ENCODE results near the gene FNBP1L.

DNA sequence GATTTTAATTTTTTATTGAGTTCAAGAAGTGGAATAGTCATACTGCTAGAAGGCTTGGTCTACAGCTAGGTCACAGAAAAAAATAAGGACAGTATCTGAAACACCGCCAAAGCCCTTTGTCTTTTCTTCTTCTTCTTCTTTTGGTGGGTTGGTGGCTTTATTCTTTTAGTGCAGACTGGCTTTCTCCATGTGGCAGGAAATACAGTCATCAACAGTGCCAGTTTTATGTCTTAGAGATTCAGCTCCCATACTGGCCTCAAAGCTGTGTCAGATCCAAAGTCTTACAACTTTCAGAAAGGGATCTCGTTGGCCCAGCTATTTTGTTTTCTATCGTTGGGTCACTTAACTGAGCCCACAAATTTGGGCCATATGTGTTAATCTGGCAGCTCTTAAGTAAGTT lies 58.2 kb downstream of the FNBP1L start:
- TF ChIP-seq, protein P1, sequence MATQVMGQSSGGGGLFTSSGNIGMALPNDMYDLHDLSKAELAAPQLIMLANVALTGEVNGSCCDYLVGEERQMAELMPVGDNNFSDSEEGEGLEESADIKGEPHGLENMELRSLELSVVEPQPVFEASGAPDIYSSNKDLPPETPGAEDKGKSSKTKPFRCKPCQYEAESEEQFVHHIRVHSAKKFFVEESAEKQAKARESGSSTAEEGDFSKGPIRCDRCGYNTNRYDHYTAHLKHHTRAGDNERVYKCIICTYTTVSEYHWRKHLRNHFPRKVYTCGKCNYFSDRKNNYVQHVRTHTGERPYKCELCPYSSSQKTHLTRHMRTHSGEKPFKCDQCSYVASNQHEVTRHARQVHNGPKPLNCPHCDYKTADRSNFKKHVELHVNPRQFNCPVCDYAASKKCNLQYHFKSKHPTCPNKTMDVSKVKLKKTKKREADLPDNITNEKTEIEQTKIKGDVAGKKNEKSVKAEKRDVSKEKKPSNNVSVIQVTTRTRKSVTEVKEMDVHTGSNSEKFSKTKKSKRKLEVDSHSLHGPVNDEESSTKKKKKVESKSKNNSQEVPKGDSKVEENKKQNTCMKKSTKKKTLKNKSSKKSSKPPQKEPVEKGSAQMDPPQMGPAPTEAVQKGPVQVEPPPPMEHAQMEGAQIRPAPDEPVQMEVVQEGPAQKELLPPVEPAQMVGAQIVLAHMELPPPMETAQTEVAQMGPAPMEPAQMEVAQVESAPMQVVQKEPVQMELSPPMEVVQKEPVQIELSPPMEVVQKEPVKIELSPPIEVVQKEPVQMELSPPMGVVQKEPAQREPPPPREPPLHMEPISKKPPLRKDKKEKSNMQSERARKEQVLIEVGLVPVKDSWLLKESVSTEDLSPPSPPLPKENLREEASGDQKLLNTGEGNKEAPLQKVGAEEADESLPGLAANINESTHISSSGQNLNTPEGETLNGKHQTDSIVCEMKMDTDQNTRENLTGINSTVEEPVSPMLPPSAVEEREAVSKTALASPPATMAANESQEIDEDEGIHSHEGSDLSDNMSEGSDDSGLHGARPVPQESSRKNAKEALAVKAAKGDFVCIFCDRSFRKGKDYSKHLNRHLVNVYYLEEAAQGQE (IDR thresholded peaks at IDR 0.05; ENCODE audit: insufficient read depth in 1 of 2, low read depth in 2 of 2, low read length in 2 of 2) = no peak
- TF ChIP-seq SIN3A (IDR thresholded peaks at IDR 0.05; ENCODE audit: borderline replicate concordance, insufficient read depth, low read length) = no peak
- TF ChIP-seq POLR2AphosphoS5 (IDR thresholded peaks at IDR 0.05; ENCODE audit: low read depth, low read length) = no peak
